ENCODE results near the gene PDE4D. TPM values are rescaled to one million over a fixed set of nuclear protein-coding genes. Genes with fewer than 3 reads are reported as not detected.

Gene PDE4D
- total and polyA plus RNA-seq, 2 donors (not counting 3 experiments of a cell fraction or from before 2014, with no cell fraction given) = 34.5 to 51.2 TPM

- POLR2A ChIA-PET = no interaction called here
- Histone ChIP-seq H3K27ac (ENCODE audit: insufficient read depth, low read depth, low read length) (no peak overlapping the region), H3K36me3 (ENCODE audit: control insufficient read depth in 2 of 2, extremely low read depth in 1 of 2, insufficient read depth in 2 of 2, low read length in 2 of 2) (no peaks in the 10 kb centered on the region), H3K9ac (replicated peaks; ENCODE audit: extremely low read depth, insufficient read depth, low read length) (no peak overlapping the region), H3K79me2 (ENCODE audit: control insufficient read depth, insufficient read depth, low read length) (no peaks in the 10 kb centered on the region), H4K20me1 (replicated peaks; ENCODE audit: control insufficient read depth, extremely low read depth, insufficient read depth, low read length) (no peaks in the 10 kb centered on the region), H3K4me3 (replicated peaks in 1 of 3; ENCODE audit: insufficient read depth in 1 of 3, low read depth in 1 of 3, low read length in 3 of 3) (no peak overlapping the region), H3K27me3 (ENCODE audit: control insufficient read depth in 2 of 2, insufficient read depth in 2 of 2, low read length in 2 of 2) (peaks cover 0 to 2% of the 10 kb centered on the region in 2 experiments), H3K4me2 (ENCODE audit: insufficient read depth, low read length) (no peak overlapping the region), H3K4me1 (ENCODE audit: control insufficient read depth, extremely low read depth, insufficient read depth, low read length) (no peaks in the 10 kb centered on the region), H3K9me3 (replicated peaks; ENCODE audit: control insufficient read depth, insufficient read depth, low read length) (no peaks in the 10 kb centered on the region), H3K9me1 (replicated peaks; ENCODE audit: control insufficient read depth, extremely low read depth, insufficient read depth, low read length) (no peaks in the 10 kb centered on the region), H2AFZ (ENCODE audit: low read depth, low read length) (no peak overlapping the region)
- DNase-seq (ENCODE audit: low read depth, low spot score) = no peak
- no peak for FAIRE-seq
- CTCF ChIA-PET = interaction anchor here (1.0 to 4.5 kb wide), 6 partner anchors 10 to 429 kb away, joined by 3 to 30 read pairs (median 4); no protein-coding TSS in a partner anchor
- dilution Hi-C loops (cut with MboI; ENCODE audit: extremely low pct_ligation_motif_present, low sequenced_read_pairs) (no loop called here), intact Hi-C loops (cut with micrococcal nuclease) (no loop called here)
- no TSS peak for BruUV-seq (replicated peaks)
- TF ChIP-seq FOS (IDR thresholded peaks at IDR 0.05; ENCODE audit: borderline replicate concordance, insufficient read depth, low read length) (no peak), MYC (IDR thresholded peaks at IDR 0.05; ENCODE audit: low read depth, low read length) (no peak), EZH2 (IDR thresholded peaks at IDR 0.05; ENCODE audit: borderline replicate concordance, low read depth, low read length, severe bottlenecking) (no peak), JUN (IDR thresholded peaks at IDR 0.05; ENCODE audit: borderline replicate concordance, insufficient read depth, insufficient read length, low read depth) (no peak), GATA2 (IDR thresholded peaks at IDR 0.05; ENCODE audit: insufficient read depth, insufficient read length, low read depth, low read length) (no peak), POLR2A (IDR thresholded peaks at IDR 0.05; ENCODE audit: low read depth, low read length) (no peak), CTCF (IDR thresholded peaks at IDR 0.05; ENCODE audit: extremely low read depth in 1 of 2, insufficient read depth in 1 of 2, low read depth in 1 of 2, low read length in 2 of 2) (no peak)
Measured at GRCh38 chr5:59371525-59372127, 521.9 kb downstream of the PDE4D start.

All from endothelial cell of umbilical vein (primary cell).